Measurements from ENCODE around the gene S100A10.

The S100A10 gene

DNA sequence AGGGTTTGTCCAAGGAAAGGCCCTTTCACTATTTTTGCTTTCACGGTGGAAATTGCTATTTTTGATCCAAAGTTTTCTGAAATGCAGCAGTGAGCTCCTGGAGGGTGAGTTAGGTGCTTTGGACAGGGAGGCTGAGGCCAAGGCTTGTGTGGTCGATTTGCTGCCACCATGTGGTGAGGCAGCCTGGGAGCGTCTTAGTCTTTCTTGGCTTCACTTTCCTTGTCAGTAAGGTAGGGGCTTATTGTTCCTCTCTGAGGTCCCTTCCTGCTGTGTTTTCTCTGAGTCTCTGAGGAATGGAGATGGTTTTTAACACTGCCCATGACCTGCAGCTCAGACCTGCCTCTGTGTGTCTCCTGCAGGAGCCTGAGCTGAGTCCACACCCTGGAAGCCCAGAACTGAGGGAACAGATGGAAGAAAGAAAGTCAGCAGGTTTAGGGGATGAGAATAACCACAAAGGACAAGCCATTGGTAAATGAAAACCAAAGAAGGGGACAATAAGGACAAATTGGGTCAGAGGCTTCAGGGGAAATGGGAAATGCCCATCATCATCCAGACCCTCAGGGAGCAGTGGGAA lies 20.1 kb upstream of the S100A10 start:
- peak in 1 of 56 donors; percentile 17 for DNase-seq

- DNase-seq = no peak
Measured at GRCh38 chr1:152009691-152010090, 16.0 kb upstream of the S100A10 start.

- DNase-seq = no peak
Measured at GRCh38 chr1:152007047-152007446, 13.4 kb upstream of the S100A10 start.

DNA sequence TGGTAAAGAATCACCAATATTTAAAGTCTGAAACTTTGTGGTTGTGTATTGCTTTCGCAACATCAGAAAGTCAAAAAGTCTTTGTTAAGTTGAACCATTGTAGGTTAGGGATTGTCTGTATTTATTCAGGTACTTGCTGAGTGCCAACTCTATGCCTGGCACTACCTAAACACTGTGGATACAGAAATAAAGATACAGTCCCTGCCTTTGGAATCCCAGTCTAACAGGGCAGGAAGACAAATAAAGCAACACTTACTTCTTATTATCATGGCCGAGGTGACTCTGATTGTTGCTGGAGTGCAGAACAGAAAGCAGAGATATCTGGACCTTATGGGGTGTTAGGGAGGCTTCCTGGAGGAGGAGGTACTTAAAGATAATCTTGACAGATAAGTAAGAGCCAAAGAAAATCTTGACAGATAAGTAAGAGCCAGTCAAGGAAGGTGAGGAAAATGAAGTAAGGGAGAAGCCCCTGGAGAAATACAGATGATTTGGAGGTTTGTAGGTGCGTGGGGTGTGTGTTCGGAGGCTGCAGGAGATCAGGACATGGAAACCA lies 11.8 kb upstream of the S100A10 start:
- DNase-seq = no peak

GRCh38 chr1:152003846-152004442 lies 10.3 kb upstream of the S100A10 start:
- DNase-seq = no peak

DNA sequence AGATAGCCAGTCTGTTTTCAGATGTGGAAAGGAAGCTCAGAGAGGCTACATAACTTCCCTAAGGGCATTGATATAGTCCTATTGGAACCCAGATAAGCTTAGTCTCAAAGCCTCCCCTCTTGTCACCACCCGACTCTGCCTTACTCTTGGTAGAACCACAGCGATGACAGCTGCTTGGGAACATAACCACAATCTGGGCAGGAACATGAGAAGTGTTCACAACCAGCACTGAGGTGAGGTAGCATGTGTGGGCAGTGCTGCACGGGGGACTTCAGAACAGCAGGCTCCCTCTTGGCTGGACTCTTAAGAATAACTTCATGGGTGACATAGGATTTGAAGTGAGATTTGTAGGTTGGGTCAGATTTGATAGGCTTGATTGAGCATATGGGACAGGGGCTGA lies 9.3 kb upstream of the S100A10 start:
- no peak for DNase-seq

- DNase-seq = peak in 48 of 56 donors; percentile 5 to 89 (median 51)
Measured at GRCh38 chr1:152001631-152002584, 8.2 kb upstream of the S100A10 start.

DNA sequence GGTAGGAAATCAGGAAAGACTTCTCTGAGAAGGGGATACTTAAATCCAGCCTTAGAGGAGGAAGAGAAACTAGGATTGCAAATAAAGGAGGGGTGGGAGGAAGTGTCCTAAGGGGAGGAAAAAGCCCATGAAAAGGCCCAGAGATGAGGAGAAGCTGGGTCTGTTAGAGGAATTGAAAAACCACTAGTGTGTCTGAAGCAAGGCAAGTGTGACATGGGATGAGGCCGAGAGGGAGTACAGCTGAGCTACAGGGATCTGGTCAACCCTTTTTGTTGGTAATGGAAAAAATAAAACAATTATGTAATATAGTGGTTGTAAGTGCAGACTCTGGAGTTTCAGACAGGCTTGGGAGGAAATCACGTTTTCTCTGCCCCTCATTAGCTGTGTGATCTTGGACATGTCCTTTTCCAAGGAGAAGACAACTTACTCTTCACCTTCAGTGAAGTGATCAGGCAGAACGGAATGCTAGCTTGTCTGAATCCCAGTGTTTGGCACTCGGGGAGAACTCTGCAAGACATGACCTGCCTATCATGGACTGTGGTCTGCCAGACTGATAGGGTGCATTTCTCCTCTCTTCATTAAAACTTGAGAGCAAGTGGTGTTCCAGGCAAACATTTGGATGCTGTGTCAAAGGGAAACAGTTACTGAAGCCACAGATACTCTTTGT lies 7.4 kb upstream of the S100A10 start:
- DNase-seq = no peak

- DNase-seq = no peak
Measured at GRCh38 chr1:151998611-151999362, 5.1 kb upstream of the S100A10 start.

GRCh38 chr1:151997284-151997570 lies 3.6 kb upstream of the S100A10 start:
- no peak for DNase-seq

DNA sequence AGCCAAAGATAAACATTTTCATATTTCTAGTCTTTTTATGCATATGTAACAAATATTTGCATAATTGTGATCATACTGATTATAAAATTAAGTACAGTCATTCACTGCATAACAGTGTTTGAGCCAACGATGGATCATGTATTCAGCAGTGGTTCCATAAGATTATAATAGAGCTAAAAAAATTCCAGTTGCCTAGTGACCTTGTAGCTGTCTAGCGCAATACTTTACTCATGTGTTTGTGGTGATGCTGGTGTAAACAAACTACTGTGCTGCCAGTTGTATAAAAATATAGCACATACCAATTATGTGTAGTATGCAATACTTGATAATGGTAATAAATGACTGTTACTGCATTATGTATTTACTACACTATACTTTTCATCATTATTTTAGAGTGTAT lies 2.1 kb upstream of the S100A10 start:
- no peak for DNase-seq

GRCh38 chr1:151994956-151995355 lies 1.3 kb upstream of the S100A10 start:
- no peak for DNase-seq

DNA sequence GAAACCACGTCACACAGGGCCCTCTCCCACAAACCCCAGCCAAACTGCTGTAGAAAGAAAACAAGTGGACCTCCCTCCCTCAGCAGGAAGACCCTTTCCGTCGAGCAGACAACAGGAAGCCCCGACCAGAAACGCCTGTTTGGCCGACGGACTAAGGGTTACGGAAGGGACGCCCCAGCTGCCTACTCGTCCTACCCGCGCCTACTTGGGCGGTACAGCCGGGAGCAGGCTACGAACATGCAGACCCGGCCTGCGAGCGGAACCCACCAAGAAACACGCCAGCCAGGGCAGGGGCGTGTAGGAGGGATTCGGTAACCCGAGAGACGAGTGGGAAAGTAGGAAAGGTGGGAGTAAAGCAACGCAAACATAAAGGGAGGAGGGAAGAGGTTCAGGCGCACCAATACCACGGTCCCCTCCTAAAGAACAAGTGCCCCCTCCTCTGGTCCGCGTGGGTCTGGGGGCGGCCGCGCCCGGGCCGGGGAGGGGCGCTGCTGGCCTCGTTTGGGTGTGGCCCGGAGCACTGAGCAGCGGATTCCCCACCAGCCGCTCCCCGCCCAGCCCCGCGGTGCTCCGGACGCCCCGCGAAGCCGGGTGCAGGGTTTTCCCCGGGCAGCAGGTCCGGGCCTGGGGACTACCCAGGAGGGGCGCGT lies 450 bp downstream of the S100A10 start:
- peak in 1 of 56 donors; percentile 44 for DNase-seq

- DNase-seq = peak in 2 of 56 donors; percentile 12 to 29
Measured at GRCh38 chr1:151992303-151993083, 1.2 kb downstream of the S100A10 start.

DNA sequence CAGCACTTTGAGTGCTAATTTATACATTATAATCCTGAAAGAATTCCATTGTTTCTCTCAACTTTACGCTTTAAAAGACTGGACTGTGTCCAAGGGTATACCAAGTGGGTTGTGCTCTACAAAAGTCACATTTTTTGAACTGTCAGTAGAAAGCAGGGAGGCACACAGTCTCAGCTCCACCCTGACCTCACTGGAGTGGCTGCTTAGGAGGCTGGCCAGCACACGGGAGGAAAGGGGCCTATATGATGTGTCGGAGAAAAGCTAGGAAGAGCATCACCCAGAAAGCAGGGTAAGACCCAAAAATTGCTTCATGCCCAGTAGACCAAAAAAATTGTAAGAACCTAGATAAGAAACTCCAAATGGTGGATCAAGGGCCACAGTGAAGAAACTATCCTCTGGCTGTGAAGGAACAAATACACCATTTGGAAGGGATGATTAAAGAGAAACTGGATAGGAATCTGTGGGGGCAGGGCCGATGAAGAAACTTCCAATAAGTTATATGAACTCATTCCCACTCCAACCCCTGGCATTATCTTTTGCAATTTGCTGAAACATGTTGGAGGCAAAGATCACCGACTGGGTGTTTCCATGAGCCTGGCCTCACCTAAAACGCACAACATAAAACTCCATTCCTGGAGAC lies 1.9 kb downstream of the S100A10 start:
- DNase-seq = no peak

GRCh38 chr1:151990856-151991198 lies 2.8 kb downstream of the S100A10 start:
- no peak for DNase-seq

DNA sequence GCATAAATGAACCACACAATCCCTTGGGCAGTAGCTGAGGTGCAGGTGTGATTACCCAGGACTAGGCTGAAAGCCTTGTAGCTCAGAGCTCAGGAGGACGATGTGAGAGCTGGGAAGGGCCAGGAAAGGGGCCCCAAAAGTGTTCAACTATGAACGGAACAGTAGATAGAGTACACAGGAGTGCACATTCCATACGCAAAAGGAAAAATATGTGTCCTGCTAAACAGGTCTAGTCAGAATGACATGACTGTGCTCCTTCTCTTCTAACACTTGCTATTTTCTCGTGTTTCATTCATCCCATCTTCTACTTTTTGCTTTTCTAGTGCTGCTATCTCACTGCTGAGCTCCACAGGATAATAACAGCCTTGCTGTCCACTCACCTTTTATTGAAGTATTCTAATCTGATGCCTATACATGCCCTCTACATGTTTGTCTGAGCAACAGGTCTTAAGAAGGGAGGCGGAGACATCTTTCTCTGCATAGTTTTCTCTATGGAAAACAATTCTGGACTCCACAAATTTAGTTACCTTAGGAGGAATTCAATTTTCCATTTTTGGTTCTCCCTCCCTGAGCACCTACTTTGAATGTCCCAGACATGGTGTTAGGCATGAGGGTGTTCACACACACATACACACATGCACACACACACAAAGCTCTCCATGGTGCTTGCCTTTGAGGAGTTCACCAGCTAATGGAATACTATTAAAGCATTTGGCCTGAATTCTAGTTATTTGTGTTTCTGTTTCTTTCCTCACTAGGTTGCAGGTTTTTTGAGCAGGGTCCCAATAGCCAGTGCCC lies 3.4 kb downstream of the S100A10 start:
- no peak for DNase-seq

DNA sequence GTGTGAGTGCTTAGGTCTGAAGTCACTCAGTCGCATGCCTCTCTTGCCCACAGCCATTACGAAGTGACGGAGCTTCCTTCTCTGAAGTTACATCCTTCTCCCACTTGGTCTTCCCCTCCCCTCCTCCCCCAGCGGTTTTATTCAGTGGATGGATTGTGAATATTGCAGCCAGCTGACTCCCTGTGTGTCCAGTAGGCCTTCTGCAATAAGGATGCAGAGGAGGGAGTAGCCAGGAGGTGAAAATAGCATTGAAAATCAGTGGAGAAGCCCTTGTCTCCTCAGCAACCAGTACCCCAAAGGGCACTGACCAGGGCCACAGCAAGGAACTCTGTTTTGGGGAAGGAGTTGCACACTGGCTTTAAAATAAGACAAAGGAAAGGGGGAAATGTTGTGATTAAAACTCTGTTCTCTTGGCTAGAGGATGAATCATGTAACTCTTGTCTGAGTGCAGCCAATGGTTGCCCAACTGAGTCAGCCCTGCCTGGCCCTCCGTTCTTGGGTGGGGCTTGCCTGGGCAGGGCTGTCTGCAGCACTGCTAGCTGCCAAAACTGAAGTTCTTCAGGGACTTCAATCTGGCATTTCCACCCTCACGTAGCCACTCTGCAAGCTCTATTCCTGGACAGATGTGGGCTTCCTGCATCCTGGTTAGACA lies 4.3 kb downstream of the S100A10 start:
- peak in 1 of 56 donors; percentile 12 for DNase-seq
